HG02884 (cell line): Measurements from ENCODE around the gene GAGE12J.
"Not testable (repeated sequence)": the region's sequence is repeated elsewhere in the genome, so short reads cannot be mapped to it uniquely, and the experiment has no call there.

ENCODE experiments used
- ATAC-seq: cut with Tn5 transposase; IDR thresholded peaks from one replicate; pipeline ENCODE4 v1.9.1; 2021; ENCODE audit warnings: mild to moderate bottlenecking, moderate library complexity; ENCODE audit not compliant: unreplicated experiment

GAGE12J gene

DNA sequence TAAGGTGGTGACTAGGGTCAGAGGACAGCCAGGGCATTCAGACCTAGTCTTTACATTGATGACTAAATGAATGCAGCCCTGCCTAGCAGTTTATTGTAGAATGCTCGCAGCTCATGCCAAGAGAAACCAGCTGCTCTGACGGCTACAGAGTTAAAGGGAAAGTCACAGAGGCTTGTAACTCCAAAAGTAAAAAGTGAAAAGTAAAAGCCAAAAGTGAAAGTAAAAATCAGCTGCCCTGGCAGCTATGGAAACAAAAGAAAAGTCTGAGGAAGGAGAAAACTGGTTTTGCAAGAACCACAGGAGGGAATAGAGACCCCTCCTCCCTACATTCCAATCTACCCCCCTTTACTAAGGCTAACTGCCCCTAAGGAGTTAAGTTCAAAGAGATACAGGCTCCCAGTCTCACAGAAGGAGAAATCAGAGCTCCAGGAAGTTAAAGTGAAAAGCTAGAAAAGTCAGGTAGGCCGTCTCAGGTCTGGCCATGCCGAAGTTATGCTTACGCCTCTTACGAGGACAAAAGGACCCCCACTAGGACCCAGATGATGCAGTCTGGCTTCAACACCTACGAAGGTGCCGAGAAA lies 12.3 kb upstream of the GAGE12J start:
- ATAC-seq: no peak

DNA sequence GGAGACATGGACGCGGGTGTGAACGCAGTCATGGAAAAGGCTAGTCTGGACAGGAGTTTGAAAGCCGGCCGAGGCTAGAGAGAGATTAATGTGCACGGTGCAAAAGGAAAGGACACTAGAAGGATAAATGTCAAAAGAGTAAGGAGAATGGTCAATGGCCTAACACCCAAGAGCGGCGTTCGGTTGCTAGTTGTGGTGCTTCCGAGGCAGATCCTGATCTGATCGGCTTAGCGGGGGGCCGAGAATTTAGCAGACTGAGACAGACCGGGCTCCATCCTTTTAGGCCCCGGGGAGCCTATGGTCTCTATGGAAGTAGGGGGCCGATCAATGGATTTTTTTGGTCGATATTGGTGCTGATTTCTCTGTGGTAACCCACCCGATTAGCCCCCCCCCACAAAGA lies 11.5 kb upstream of the GAGE12J start:
- ATAC-seq: no peak

- ATAC-seq: no peak
Observed at GRCh38 chrX:49312176-49312575, 9.7 kb upstream of the GAGE12J start.

- no peak for ATAC-seq
Observed at GRCh38 chrX:49316085-49316484, 5.8 kb upstream of the GAGE12J start.

DNA sequence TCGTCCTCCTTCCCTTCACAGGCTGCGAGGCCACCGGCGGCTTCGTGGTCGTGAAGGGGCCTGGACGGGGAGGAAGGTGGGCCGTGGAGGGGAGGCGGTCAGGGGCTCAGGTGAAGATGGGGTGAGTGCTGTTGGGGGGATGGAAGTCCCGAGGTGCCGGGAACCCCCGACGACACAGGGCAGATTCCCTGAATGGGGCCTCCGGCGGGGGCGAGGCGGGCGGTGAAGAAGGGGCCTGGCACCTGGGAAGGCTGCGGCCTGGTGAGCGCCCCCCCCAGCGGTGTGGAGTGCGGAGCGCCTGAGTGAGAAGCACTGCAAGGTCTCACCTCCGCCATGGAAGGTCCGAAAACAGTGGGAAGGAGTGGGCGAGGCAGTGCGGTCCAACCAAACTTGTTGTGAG lies 429 bp downstream of the GAGE12J start:
- not testable (repeated sequence) for ATAC-seq

DNA sequence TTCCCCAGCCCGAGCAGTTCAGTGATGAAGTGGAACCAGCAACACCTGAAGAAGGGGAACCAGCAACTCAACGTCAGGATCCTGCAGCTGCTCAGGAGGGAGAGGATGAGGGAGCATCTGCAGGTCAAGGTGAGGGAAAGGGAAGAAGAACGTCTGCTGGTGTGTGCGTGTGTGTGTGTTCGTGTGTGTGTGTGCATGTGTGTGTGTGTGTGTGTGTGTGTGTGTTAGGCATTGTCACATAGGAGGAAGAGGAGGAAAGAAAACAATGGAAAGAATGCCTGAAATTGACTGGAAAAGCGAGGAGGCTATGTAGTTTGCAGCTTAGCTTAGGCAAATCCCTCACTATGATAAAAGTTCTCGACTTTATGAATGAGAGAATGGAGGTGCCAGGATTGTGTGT lies 1.9 kb downstream of the GAGE12J start:
- not testable (repeated sequence) for ATAC-seq

DNA sequence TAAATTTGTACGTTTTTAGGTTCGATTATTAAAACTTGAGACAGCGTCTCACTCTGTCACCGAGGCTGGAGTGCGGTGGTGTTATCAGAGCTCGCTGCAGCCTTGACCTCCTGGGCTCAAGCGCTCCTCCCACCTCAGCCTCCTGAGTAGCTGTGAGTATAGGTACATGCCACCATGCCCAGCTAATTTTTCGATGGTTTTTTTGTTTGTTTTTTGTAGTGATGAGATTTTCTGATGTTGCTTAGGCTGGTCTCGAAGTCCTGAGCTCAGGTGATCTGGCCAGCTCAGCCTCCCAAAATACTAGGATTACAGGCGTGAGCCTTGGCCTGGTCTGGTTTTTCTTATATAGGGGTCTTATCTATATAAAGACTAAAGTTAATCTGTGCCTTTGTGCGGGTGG lies 8.6 kb downstream of the GAGE12J start:
- not testable (repeated sequence) for ATAC-seq

GRCh38 chrX:49331282-49331681 lies 9.4 kb downstream of the GAGE12J start, which contains the start of gene GAGE13:
Gene GAGE13 (plus strand): TSS chrX:49331582. CDS start chrX:49332738, 1,156 bp downstream.
- ATAC-seq: not testable (repeated sequence)

DNA sequence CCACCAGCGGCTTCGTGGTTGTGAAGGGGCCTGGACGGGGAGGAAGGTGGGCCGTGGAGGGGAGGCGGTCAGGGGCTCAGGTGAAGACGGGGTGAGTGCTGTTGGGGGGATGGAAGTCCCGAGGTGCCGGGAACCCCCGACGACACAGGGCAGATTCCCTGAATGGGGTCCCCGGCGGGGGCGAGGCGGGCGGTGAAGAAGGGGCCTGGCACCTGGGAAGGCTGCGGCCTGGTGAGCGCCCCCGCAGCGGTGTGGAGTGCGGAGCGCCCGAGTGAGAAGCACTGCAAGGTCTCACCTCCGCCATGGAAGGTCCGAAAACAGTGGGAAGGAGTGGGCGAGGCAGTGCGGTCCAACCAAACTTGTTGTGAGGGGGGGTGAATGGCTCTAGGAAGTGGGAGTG lies 10.0 kb downstream of the GAGE12J start:
- ATAC-seq: not testable (repeated sequence)

- not testable (repeated sequence) for ATAC-seq
Observed at GRCh38 chrX:49341449-49341848, 19.6 kb downstream of the GAGE12J start.

DNA sequence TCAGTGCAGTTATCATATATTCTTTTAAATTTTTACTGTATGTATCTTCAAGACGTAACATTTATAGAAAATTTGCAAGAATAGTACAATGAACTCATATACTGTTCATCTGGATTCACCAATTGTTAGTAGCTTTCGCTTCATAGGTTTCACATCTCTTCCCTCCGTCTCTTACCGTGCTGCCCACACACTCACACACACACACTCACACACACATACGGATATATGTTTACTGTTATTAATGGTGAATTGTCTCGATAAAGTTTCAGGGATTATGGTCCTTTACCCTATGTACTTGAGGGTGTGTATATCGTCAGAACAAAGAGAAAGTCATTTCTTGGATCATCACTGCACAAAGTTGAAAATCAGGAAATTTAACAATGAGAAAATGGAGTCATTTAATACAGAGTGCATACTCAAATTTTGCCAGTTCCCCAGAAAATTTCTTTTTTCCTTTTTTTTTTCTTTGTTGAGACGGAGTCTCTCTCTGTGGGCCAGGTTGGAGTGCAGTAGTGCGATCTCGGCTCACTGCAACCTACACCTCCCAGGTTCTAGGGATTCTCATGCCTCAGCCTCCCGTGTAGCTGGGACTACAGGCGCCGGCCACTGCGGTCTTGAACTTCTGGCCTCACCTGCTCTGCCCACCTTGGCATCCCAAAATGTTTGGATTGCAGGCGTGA lies 22.8 kb downstream of the GAGE12J start:
- ATAC-seq: not testable (repeated sequence)

- not testable (repeated sequence) for ATAC-seq
Observed at GRCh38 chrX:49345402-49345801, 23.6 kb downstream of the GAGE12J start.

DNA sequence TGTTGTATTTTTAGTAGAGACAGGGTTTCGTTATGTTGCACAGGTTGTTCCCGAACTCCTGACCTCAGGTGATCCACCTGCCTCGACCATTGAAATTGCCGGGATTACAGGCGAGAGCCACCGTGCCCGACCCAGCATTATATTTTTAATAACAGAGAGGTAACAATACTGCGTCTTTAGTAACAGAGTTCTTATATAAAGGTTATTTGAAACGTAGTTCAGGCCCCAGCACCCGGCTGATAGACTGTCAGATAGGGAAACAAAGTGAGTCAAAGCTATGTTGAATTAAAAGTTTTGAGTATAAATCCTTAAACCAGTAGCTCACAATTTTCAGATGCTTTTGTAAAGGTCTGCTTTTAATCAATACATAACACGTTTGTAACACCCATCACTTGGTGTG lies 24.3 kb downstream of the GAGE12J start:
- not testable (repeated sequence) for ATAC-seq
